Gastroesophageal sphincter (tissue), 3 donors: ENCODE results near the gene RIPK4.

Source experiments
- POLR2A ChIP-seq, 2 donors: fragments of 450-650 bp; IDR thresholded peaks; one replicate each; pipeline ENCODE4 v1.6.1; 2017; ENCODE audit warnings: antibody characterized with exemption in 2 of 2, mild to moderate bottlenecking in 2 of 2, moderate library complexity in 1 of 2
- POLR2AphosphoS5 ChIP-seq: sonication (generic); formaldehyde crosslinking; IDR thresholded peaks from one replicate; pipeline ENCODE4 v1.6.1; 2017; ENCODE audit warnings: antibody characterized with exemption
- TF ChIP-seq, protein P1 (sequence below), 4 experiments: fragments of 200-600 bp in 2 of 4; fragments of 450-650 bp in 2 of 4; sonication (generic) in 1 of 4; IDR thresholded peaks; one replicate each; pipeline ENCODE4 v1.5.1; 2017 to 2019; ENCODE audit warnings: antibody characterized with exemption in 4 of 4, mild to moderate bottlenecking in 2 of 4, moderate library complexity in 2 of 4

DNA sequence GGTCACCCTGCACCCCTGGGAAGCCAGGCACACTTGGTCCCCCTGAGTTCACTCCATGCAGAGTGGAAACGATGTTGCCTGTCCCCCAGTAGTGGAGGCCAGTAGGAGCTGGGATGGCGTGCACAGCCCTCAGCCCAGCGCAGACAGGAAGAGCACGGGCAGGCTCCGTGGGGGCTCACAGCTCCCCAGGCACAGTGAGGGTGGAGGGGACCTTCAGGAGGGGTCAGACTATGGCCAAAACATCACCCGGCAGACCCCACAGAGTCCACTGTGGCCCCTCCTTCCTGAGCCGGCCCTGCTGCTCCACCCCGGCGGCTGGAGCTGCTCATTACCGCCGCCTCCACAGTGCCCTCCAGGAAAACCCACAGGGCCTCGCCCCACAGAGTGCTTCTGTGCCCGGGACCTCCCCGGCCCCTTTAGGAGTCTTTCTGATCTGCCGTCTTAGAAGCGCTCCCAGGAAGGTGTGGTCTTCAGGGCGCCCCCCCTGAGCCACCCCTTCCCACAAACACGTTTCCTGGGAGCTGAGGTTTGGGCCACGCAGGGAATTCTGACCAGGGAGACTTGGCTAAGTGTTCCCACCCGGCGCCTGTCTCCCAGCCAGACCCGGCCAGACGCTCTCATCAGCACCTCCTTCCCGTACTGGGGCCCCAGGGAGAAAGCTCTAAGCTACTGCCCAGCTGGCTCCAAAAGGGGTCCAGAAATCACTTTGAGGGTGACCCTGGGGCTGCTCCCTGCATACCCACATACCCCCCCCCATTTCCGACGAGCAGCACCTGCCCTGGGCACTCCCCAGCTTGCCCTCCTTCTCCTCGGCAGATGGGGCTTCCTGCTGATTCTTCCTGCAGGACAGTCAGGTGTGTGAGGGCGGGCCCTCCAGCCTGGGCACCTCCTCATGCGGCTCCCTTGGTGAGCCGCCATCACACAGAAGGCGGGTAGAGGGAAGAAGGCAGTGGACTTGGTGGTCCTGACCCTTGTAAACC is 38.8 kb downstream of the RIPK4 start:
- TF ChIP-seq POLR2AphosphoS5 (no peak), POLR2A (IDR thresholded peaks at IDR 0.05) (no peak)
- TF ChIP-seq, protein P1, sequence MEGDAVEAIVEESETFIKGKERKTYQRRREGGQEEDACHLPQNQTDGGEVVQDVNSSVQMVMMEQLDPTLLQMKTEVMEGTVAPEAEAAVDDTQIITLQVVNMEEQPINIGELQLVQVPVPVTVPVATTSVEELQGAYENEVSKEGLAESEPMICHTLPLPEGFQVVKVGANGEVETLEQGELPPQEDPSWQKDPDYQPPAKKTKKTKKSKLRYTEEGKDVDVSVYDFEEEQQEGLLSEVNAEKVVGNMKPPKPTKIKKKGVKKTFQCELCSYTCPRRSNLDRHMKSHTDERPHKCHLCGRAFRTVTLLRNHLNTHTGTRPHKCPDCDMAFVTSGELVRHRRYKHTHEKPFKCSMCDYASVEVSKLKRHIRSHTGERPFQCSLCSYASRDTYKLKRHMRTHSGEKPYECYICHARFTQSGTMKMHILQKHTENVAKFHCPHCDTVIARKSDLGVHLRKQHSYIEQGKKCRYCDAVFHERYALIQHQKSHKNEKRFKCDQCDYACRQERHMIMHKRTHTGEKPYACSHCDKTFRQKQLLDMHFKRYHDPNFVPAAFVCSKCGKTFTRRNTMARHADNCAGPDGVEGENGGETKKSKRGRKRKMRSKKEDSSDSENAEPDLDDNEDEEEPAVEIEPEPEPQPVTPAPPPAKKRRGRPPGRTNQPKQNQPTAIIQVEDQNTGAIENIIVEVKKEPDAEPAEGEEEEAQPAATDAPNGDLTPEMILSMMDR (IDR thresholded peaks at IDR 0.05): no peak
